ENCODE results near the gene IQCK.

Gene IQCK

GRCh38 chr16:19705843-19706242 lies 12.2 kb upstream of the IQCK start:
- Histone ChIP-seq H3K9me3 (no peaks in the 10 kb centered on the region), H3K27ac (no peak overlapping the region), H3K4me1 (ENCODE audit: control insufficient read depth in 1 of 2, insufficient read depth in 1 of 2, low read depth in 1 of 2, low read length in 1 of 2) (no peaks in the 10 kb centered on the region), H3K4me3 (ENCODE audit: low read depth in 1 of 2, low read length in 1 of 2) (no peak overlapping the region), H3K36me3 (peaks cover 35% of the 10 kb centered on the region), H3K27me3 (no peaks in the 10 kb centered on the region)
- TF ChIP-seq CTCF (IDR thresholded peaks at IDR 0.05): no peak

GRCh38 chr16:19706846-19707245 lies 11.2 kb upstream of the IQCK start:
- no peak for TF ChIP-seq CTCF (IDR thresholded peaks at IDR 0.05)
- no peak overlapping the region for H3K4me3 ChIP-seq (ENCODE audit: low read depth in 1 of 2, low read length in 1 of 2)
- peaks cover 25% of the 10 kb centered on the region for H3K36me3 ChIP-seq
- H3K4me1 ChIP-seq (ENCODE audit: control insufficient read depth in 1 of 2, insufficient read depth in 1 of 2, low read depth in 1 of 2, low read length in 1 of 2): no peaks in the 10 kb centered on the region
- H3K27ac ChIP-seq: no peak overlapping the region
- H3K9me3 ChIP-seq: no peaks in the 10 kb centered on the region
- no peaks in the 10 kb centered on the region for H3K27me3 ChIP-seq

- Histone ChIP-seq H3K4me3 (ENCODE audit: low read depth in 1 of 2, low read length in 1 of 2) (no peak overlapping the region), H3K4me1 (ENCODE audit: control insufficient read depth in 1 of 2, insufficient read depth in 1 of 2, low read depth in 1 of 2, low read length in 1 of 2) (no peaks in the 10 kb centered on the region), H3K36me3 (peaks cover 18% of the 10 kb centered on the region), H3K27me3 (no peaks in the 10 kb centered on the region), H3K27ac (no peak overlapping the region), H3K9me3 (no peaks in the 10 kb centered on the region)
- no peak for TF ChIP-seq CTCF (IDR thresholded peaks at IDR 0.05)
Observed at GRCh38 chr16:19707569-19708295, 10.3 kb upstream of the IQCK start.

- H3K4me1 ChIP-seq (ENCODE audit: control insufficient read depth in 1 of 2, insufficient read depth in 1 of 2, low read depth in 1 of 2, low read length in 1 of 2): no peaks in the 10 kb centered on the region
- H3K27me3 ChIP-seq: no peaks in the 10 kb centered on the region
- H3K4me3 ChIP-seq (ENCODE audit: low read depth in 1 of 2, low read length in 1 of 2): no peak overlapping the region
- TF ChIP-seq CTCF (IDR thresholded peaks at IDR 0.05): no peak
- H3K36me3 ChIP-seq: peaks cover 18% of the 10 kb centered on the region
- no peaks in the 10 kb centered on the region for H3K9me3 ChIP-seq
- no peak overlapping the region for H3K27ac ChIP-seq
Observed at GRCh38 chr16:19708296-19709205, 9.5 kb upstream of the IQCK start.

GRCh38 chr16:19709381-19710136 lies 8.5 kb upstream of the IQCK start:
- Histone ChIP-seq H3K4me1 (ENCODE audit: control insufficient read depth in 1 of 2, insufficient read depth in 1 of 2, low read depth in 1 of 2, low read length in 1 of 2) (no peaks in the 10 kb centered on the region), H3K27me3 (no peaks in the 10 kb centered on the region), H3K9me3 (no peaks in the 10 kb centered on the region), H3K36me3 (peaks cover 17% of the 10 kb centered on the region), H3K27ac (no peak overlapping the region), H3K4me3 (ENCODE audit: low read depth in 1 of 2, low read length in 1 of 2) (no peak overlapping the region)
- no peak for TF ChIP-seq CTCF (IDR thresholded peaks at IDR 0.05)

Measured in neutrophil (primary cell).